Activated T-cell treated with anti-CD3 and anti-CD28 coated beads for 4 hours (primary cell): Measurements from ENCODE around the gene ZNRF1.

Experiments
- DNase-seq: peaks from one replicate; pipeline ENCODE4 v3.0.0-alpha.2; 2020

ZNRF1 gene

GRCh38 chr16:75062976-75063346 lies 64.1 kb downstream of the ZNRF1 start:
- no peak for DNase-seq

GRCh38 chr16:75063549-75064088 lies 64.8 kb downstream of the ZNRF1 start:
- DNase-seq: no peak

GRCh38 chr16:75064403-75065148 lies 65.8 kb downstream of the ZNRF1 start:
- no peak for DNase-seq

- no peak for DNase-seq
Observed at GRCh38 chr16:75065149-75065505, 66.3 kb downstream of the ZNRF1 start.

GRCh38 chr16:75065521-75066149 lies 66.8 kb downstream of the ZNRF1 start:
- no peak for DNase-seq

- no peak for DNase-seq
Observed at GRCh38 chr16:75066861-75067447, 68.1 kb downstream of the ZNRF1 start.

GRCh38 chr16:75068085-75069031 lies 69.5 kb downstream of the ZNRF1 start:
- DNase-seq: no peak

- no peak for DNase-seq
Observed at GRCh38 chr16:75070012-75070841, 71.4 kb downstream of the ZNRF1 start.

DNA sequence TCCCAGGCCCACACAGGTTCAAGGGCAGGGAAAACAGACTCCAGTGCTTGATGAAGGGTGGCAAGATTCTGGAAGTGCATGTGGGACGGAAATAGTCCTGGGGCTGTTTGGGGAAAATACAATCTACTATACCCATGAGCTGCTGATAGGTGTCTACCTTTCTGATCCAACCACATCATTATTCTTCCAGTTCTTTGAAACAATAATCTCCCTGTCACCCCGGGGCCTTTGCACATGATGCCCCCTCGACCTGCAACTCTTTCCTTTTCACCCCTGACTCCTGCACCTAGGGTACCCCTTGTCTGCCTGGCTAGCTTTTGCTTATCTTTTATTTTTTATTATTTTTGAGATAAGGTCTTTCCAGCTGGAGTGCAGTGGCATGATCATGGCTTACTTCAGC lies 72.8 kb downstream of the ZNRF1 start:
- DNase-seq: no peak

DNA sequence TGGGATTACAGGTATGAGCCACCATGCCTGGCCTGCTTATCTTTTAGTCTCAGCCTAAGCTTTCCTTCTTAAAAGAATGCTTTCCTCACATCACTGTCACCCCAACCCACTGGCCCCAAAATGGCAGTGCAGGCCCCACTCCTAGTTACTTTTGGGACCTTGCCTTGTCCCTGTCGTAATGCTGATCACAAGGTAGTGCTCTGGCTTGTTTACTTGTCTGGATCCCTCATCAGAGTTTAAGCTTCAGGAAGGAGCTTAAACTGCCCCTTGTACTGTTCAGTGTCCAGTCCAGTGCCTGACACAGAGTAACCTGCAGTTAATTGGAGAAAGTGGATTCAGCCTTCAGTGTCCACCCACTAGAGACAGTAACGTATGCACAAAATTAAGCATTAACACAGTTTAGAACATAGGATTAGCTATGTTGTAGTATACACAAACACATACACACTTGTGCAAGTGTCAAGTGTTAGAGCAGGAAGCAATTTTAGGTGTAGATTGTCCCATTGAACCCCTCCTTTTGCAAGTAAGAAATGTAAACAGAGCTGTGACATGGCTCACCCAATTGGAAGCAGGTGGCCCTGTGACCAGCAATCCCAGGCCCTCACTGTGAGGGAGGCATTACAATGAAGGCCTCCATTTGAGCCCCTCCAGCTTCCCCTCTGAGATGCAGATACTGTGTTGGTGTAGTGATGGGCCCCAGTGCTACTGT lies 73.6 kb downstream of the ZNRF1 start:
- no peak for DNase-seq

DNA sequence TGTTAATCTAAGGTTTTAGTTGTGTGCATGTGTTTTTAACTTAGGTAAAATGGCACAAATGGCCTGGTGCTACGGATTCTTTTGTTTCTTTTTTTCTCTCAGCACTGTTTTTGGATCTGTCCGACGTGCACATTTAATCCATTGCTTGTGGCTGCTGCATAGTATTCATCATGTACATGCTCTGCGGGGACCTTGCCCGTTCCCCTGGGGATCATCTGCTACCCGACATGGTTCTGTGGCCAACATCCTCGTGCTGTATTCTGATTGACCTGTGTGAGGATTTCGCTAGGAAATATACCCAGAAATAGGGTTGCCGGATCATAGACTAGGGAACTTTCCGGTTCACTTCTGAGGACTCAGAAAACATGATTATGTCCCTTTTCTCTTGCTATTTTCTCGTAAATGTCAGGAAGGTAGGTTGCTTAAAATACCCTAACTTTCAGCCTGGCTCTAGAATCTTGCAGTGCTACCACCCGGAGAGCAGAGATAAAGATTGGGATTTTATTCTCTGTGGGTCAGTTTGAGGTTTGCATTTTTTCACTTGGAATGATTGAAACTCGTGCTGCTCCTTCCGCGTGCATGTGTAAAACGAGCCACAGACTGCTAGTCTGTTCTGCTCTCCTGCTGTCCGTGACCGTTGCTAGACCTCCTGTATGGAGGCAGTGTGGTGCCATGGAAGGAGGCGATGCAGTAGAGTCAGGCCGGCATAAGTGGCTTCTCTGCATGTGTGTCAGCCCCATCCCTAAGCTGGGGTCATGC lies 74.9 kb downstream of the ZNRF1 start:
- DNase-seq: no peak

DNA sequence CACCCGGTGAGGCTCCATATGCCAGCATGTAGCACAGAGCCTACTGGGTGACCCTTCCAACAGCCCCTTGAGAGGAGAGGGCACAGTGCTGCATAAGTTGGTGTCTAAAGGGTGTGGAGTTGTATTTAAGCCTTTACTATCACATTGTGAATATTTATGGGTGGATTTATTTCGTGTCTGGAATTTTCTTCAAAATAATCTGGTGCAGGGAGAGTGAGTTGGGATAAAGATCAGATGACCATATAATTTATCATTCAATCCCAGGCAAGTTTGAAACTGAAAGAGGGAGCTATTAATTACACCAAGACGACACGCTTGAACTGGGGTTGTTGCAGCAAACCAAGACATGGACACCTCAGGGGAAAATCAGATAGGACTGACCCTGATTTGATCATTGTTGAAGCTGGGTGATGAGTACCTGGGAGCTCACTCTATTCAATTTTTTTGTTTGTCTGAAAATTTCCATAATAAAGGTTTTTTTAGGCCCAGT lies 75.5 kb downstream of the ZNRF1 start:
- no peak for DNase-seq

- peak; percentile 45 for DNase-seq
Observed at GRCh38 chr16:75074920-75075687, 76.3 kb downstream of the ZNRF1 start.

DNA sequence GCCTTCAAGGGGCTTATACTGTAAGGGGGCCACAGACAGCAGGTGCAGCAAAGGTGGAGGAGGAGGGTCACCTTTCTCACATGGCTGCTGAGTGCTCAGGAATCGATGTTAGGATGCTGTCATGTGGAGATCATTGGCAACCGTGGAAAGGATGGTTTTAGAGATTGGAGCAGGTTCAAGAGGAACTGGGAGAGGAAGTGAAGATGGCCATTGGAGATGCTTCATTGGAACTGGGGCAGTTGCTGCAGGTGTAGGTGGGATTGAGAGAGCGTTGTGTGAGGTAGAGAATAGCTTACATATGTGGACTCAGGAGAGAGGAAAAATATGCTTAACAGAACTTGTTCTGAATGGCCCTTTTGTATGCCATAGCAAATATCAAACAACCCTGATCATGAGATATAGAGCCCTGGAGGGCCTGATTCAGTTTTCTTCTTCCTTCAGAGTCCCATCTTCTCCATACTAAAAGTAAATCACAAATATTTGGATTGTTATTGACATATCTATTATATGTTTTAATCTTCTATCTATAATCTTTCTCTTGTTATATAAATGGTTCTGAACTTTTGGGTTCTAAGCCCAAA lies 77.0 kb downstream of the ZNRF1 start:
- DNase-seq: no peak

GRCh38 chr16:75078886-75079285 lies 80.1 kb downstream of the ZNRF1 start:
- DNase-seq: no peak

DNA sequence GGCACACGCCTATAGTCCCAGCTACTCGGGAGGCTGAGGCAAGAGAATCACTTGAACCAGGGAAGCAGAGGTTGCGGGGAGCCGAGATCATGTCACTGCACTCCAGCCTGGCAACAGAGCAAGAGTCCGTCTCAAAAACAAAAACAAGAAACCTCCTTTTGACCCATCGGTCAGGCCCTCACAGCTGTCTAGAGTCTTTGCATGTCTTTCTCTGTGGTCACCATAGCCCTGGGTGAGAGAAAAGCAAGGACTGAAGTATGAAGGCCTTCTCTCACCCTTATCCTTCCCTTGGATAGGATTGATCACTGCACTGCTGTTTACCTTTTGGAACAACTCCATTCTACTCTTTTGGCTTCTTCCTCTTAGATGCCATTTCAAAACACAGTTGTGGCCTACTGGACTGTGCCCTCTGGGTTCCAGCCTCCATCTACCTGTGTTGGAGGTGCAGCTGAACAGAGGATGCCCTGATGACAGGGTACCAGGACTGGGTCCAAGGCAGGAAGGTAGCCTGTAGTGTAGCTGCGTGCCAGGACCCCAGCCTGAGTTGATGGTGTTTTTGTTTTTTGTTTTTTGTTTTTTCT lies 80.6 kb downstream of the ZNRF1 start:
- no peak for DNase-seq

- no peak for DNase-seq
Observed at GRCh38 chr16:75080205-75081029, 81.6 kb downstream of the ZNRF1 start.
